PC-3 (cell line): ENCODE data around the gene SLC1A7. TPM values are rescaled to one million over a fixed set of nuclear protein-coding genes. Genes with fewer than 3 reads are reported as not detected.

Experiments used
- ATAC-seq: fragments of 200-7000 bp; cut with Tn5 transposase; 2 replicates; pipeline ENCODE4 v1.9.1; 2020; ENCODE audit warnings: mild to moderate bottlenecking, moderate library complexity
- BruUV-seq: library from RNA; stranded (reverse); fragments of 400-500 nt; replicated peaks from 2 replicates; lab custom pipeline; 2021; lab: Mats Ljungman, UMichigan
- CTCF ChIA-PET: fragments of 300-600 bp; sonication (Branson Sonifier 250); formaldehyde crosslinking; loops from one replicate; lab custom pipeline; 2022; ENCODE audit warnings: antibody characterized with exemption; lab: Charles Lee
- POLR2A ChIA-PET: fragments of 300-600 bp; sonication (Branson Sonifier 250); formaldehyde crosslinking; loops from one replicate; lab custom pipeline; 2022; ENCODE audit warnings: antibody characterized with exemption; ENCODE audit not compliant: unreplicated experiment; lab: Charles Lee
- DNase-seq: peaks from one replicate; pipeline ENCODE4 v3.0.0-alpha.2; 2015
- H2AFZ ChIP-seq: fragments of 300-600 bp; sonication (generic); 2 replicates; pipeline ENCODE4 v1.6.0; 2016; ENCODE audit warnings: antibody characterized with exemption, low read length
- H3F3A ChIP-seq: fragments of 300-600 bp; sonication (generic); one replicate; pipeline ENCODE4 v1.6.0; 2017; ENCODE audit warnings: antibody characterized with exemption, low read length, control low read depth, mild to moderate bottlenecking; ENCODE audit not compliant: unreplicated experiment
- H3K27ac ChIP-seq: fragments of 300-600 bp; sonication (generic); 2 replicates; pipeline ENCODE4 v1.5.1; 2016; ENCODE audit warnings: mild to moderate bottlenecking, low read length
- H3K27me3 ChIP-seq: fragments of 300-600 bp; sonication (generic); 2 replicates; pipeline ENCODE4 v1.6.1; 2016; ENCODE audit warnings: low read length, mixed read lengths
- H3K36me3 ChIP-seq: fragments of 300-600 bp; sonication (generic); 2 replicates; pipeline ENCODE4 v1.6.1; 2016; ENCODE audit warnings: low read depth, mixed run types, low read length, mixed read lengths
- H3K4me1 ChIP-seq: fragments of 300-600 bp; sonication (generic); 2 replicates; pipeline ENCODE4 v1.5.1; 2016; ENCODE audit warnings: low read length; ENCODE audit not compliant: insufficient read depth
- H3K4me2 ChIP-seq: fragments of 300-600 bp; sonication (generic); 2 replicates; pipeline ENCODE4 v1.6.0; 2016; ENCODE audit warnings: low read length
- H3K4me3 ChIP-seq: fragments of 300-600 bp; sonication (generic); 2 replicates; pipeline ENCODE4 v1.5.1; 2016; ENCODE audit warnings: mild to moderate bottlenecking, low read length, mixed read lengths
- H3K79me2 ChIP-seq: fragments of 300-600 bp; sonication (generic); 2 replicates; pipeline ENCODE4 v1.6.1; 2017; ENCODE audit warnings: low read length, mixed read lengths
- H3K9ac ChIP-seq: fragments of 300-600 bp; sonication (generic); 2 replicates; pipeline ENCODE4 v1.6.0; 2016; ENCODE audit warnings: mild to moderate bottlenecking, low read length
- H3K9me2 ChIP-seq: fragments of 300-600 bp; sonication (generic); replicated peaks from 2 replicates; pipeline ENCODE4 v1.6.1; 2016; ENCODE audit warnings: mixed run types, low read length, mixed read lengths
- H3K9me3 ChIP-seq: fragments of 300-600 bp; sonication (generic); 2 replicates; pipeline ENCODE4 v1.6.1; 2016; ENCODE audit warnings: low read length, mixed read lengths
- H4K20me1 ChIP-seq: fragments of 300-600 bp; sonication (generic); 2 replicates; pipeline ENCODE4 v1.6.1; 2016; ENCODE audit warnings: low read length, mixed read lengths
- CTCF ChIP-seq: fragments of 300-600 bp; sonication (generic); conservative IDR thresholded peaks from 2 replicates; pipeline ENCODE4 v1.5.1; 2017; ENCODE audit warnings: antibody characterized with exemption, low read depth, mild to moderate bottlenecking, low read length
- EZH2 ChIP-seq: fragments of 300-600 bp; sonication (generic); IDR thresholded peaks from one replicate; pipeline ENCODE4 v1.6.1; 2017; ENCODE audit warnings: antibody characterized with exemption, mild to moderate bottlenecking, low read length; ENCODE audit not compliant: unreplicated experiment
- EZH2phosphoT487 ChIP-seq: fragments of 300-600 bp; sonication (generic); IDR thresholded peaks from 2 replicates; pipeline ENCODE4 v1.6.1; 2018; ENCODE audit warnings: mild to moderate bottlenecking, antibody characterized with exemption, low read length, borderline replicate concordance
- intact Hi-C: fragments of 100-400 bp; cut with micrococcal nuclease; formaldehyde crosslinking; loops from 2 replicates; pipeline ENCODE4 v1.9.0; 2023
- total RNA-seq: library from RNA; depleted of rRNA; stranded (reverse); fragments of >200 nt; gene quantifications from 2 replicates; pipeline ENCODE4 v1.2.3, GENCODE V29; 2014

Gene SLC1A7
- total RNA-seq, 1 experiment from 2014 or later: 0.26 TPM

DNA sequence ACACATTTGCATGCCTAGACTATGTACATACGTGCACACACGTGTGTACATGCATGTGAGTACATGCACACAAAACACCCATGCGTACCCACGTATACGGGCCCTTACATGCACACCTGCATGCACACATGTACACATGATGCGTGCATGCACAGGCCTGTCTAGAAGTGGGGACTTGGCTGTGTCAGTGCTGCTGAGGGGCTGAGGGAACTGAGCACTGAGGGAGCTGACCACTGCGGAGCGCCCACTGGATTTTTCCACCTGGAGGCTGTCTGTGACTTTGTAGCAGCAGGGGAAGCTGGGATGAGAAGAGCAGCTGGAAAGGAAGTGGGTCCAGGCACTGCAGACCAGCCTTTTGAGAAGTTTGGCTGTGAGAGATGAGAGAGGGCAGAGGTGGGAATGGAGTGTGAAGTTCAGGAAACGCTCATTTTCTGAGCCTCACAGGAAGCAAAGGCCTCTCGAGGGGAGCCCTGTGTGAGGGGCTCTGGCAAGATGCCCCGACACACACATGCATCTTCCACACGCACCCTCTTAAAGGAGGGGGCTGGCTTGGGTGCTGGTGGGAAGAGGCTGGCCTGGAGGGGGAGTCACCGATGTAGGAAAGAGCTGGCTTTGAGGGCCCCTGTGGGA, 59.5 kb downstream of the SLC1A7 start:
- Histone ChIP-seq H3K9me2 (no peaks in the 10 kb centered on the region), H3F3A (no peaks in the 10 kb centered on the region), H2AFZ (no peak overlapping the region), H3K27ac (no peak overlapping the region), H3K4me2 (no peak overlapping the region), H3K4me1 (peaks cover 17% of the 10 kb centered on the region), H3K9ac (no peak overlapping the region), H3K4me3 (no peak overlapping the region), H3K9me3 (no peaks in the 10 kb centered on the region), H3K36me3 (no peaks in the 10 kb centered on the region), H3K27me3 (no peaks in the 10 kb centered on the region), H4K20me1 (no peaks in the 10 kb centered on the region), H3K79me2 (no peaks in the 10 kb centered on the region)
- no TSS peak for BruUV-seq
- no peak for TF ChIP-seq CTCF
- TF ChIP-seq EZH2: no peak
- DNase-seq (no peak), ATAC-seq (no peak)
- intact Hi-C loops: no loop called here
- ChIA-PET CTCF (no interaction called here), POLR2A (no interaction called here)

DNA sequence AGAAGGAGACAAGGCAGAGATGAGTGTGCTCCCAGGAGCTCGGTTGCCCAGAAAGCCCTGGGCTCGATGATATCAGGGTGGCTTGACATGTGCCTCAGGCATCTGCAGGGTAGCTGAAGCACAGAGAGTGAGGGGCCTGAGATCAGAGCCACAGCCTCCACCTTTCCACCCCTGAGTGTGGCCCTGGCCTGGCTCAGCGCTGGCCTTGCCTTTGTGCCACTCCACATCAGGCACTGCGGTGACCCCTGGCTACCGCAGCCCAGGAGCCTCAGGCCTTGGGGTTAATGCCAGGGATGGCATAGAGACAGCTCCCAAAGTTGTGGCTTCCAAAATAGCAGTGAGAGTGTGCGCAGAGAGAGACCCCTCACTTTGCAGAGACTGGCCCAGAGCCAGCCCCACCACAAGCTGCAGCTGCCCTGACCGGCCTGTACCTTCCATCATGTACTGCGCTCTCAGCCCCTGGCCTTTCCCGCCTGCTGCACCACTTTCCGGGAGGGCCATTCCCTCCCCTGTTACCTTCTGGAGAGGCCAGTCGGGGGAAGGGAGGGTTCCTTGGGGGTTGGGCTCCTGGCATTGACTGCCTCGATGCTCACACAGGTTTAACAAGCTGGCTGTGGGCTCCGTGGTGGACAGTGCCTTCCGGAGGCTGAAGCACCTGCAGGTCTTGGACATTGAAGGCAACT, 60.9 kb downstream of the SLC1A7 start:
- no peaks in the 10 kb centered on the region for H3K27me3 ChIP-seq
- no peaks in the 10 kb centered on the region for H4K20me1 ChIP-seq
- no peak overlapping the region for H3K27ac ChIP-seq
- no peak overlapping the region for H2AFZ ChIP-seq
- peaks cover 17% of the 10 kb centered on the region for H3K4me1 ChIP-seq
- BruUV-seq: no TSS peak
- TF ChIP-seq CTCF: no peak
- TF ChIP-seq EZH2phosphoT487: no peak
- no peak for TF ChIP-seq EZH2
- H3K36me3 ChIP-seq: no peaks in the 10 kb centered on the region
- DNase-seq: no peak
- no peak overlapping the region for H3K4me2 ChIP-seq
- H3K79me2 ChIP-seq: no peaks in the 10 kb centered on the region
- intact Hi-C loops: no loop called here
- ChIA-PET POLR2A (no interaction called here), CTCF (no interaction called here)
- no peak overlapping the region for H3K4me3 ChIP-seq
- no peak overlapping the region for H3K9ac ChIP-seq
- no peak for ATAC-seq
- H3F3A ChIP-seq: no peaks in the 10 kb centered on the region
- H3K9me2 ChIP-seq: no peaks in the 10 kb centered on the region
- H3K9me3 ChIP-seq: no peaks in the 10 kb centered on the region

DNA sequence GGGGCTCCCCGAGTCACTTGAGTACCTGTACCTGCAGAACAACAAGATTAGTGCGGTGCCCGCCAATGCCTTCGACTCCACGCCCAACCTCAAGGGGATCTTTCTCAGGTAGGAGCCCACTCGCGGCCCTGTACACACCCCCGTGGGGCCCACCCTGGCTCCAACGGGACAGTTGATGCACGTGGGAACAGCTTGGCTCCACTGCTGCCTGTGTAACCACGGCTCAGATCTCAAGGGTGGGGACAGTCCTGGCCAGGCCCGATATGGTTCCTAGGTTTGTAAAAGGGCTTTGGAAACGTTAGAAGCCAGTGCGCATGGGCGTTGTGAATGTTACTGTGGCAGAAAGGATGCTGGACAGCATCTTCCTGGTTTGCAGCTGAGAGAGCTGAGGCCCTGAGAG, 61.7 kb downstream of the SLC1A7 start:
- Histone ChIP-seq H3K36me3 (no peaks in the 10 kb centered on the region), H3K27me3 (no peaks in the 10 kb centered on the region), H4K20me1 (no peaks in the 10 kb centered on the region), H3K9ac (no peak overlapping the region), H3K27ac (no peak overlapping the region), H3K79me2 (no peaks in the 10 kb centered on the region), H3F3A (no peaks in the 10 kb centered on the region), H2AFZ (no peak overlapping the region), H3K9me3 (no peaks in the 10 kb centered on the region), H3K4me3 (no peak overlapping the region), H3K9me2 (no peaks in the 10 kb centered on the region), H3K4me1 (peaks cover 17% of the 10 kb centered on the region), H3K4me2 (no peak overlapping the region)
- intact Hi-C loops: no loop called here
- ATAC-seq (no peak), DNase-seq (no peak)
- ChIA-PET POLR2A (no interaction called here), CTCF (no interaction called here)
- no peak for TF ChIP-seq EZH2
- TF ChIP-seq CTCF: no peak
- no peak for TF ChIP-seq EZH2phosphoT487
- no TSS peak for BruUV-seq
